Hematopoietic multipotent progenitor cell treated with erythropoietin and hydrocortisone succinate and interleukin-3 and kit ligand, for 17 days (in vitro differentiated cells): Measurements from ENCODE around the gene CYB561A3.
A peak's percentile ranks its signal among the peaks of the same experiment; 100 is the strongest.

Experiments used
- DNase-seq: peaks from one replicate; pipeline ENCODE4 v3.0.0-alpha.2; 2015; ENCODE audit warnings: low spot score

Gene CYB561A3

DNA sequence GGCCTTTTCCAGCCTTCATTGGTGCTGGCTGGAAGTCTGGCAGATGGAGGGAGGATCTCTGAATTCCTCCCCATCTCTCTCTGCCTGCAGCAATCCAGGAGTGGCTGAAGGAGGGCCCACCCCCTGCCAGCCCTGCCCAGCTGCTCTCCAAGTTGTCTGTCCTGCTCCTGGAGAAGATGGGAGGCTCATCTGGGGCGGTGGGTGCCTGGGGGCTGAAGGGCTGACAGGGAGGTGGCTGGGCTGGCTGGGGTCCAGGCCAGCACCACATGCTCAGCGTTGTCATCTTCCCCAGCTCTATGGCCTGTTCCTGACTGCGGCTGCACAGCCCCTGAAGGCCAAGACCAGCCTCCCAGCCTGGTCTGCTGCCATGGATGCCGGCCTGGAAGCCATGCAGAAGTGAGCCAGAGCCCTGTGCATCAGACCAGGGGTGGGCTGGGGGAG lies 16.5 kb downstream of the CYB561A3 start:
- no peak for DNase-seq

DNA sequence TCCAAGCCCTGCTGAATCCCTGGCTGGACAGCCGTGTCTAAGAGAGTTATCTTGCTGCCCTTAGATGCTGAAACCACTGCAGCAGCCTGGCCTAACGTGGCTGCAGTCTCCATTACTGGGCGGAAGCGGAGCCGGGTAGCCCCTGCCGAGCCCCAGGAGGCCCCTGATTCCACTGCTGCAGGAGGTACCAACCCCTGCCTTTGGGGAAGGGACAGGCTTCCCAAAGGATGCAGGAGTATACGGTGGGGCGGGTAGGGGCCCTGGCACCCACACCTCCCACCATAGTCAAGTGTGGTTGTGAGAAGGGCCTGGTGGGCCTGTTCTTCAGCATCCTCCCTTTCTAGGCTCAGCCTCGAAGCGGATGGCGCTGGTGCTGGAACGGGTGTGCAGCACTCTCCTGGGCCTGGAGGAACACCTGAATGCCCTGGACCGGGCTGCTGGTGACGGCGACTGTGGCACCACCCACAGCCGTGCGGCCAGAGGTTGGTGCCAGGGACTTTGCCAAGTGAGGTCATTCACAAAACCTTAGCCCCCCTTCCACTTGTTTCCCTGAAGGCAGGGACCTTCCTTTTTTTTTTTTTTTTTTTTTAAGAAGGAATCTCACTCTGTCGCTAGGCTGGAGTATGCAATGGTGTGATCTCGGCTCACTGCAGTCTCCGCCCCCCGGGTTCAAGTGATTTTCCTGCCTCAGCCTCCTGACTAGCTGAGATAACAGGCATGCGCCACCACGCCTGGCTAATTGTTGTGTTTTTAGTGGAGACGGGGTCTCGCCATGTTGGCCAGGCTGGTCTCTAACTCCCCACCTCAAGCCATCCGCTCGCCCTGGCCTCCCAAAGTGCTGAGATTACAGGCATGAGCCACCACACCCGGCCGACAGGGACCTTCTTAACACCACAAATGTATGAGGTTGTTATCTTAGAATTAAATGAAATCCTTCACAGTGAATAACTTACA lies 17.6 kb downstream of the CYB561A3 start:
- DNase-seq, result no peak

DNA sequence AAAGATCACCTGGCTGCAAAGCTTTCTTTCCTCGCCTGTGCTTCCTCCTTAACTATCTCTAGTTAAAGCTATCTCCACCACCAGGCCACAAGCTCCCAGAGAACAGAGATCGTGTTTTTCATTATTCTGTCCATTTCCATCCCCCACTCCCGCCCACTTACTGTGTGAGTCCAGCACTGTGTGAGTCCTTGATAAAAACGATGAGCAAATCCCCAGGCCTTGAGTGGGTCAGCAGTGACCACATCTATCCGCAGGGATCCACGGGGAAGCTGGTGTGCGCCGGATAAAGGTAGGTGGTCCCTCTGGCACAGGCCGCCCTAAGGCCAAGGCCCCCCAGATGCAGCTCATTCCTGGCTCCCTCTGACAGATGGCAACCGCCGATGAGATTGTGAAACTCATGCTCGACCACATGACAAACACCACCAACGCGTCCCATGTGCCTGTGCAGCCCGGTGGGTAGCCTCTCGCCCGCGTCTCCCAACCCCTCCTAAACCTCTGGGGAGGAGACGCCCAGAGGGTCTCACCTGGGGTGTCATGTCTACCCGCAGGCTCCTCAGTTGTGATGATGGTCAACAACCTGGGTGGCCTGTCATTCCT lies 19.4 kb downstream of the CYB561A3 start:
- DNase-seq, result no peak

DNA sequence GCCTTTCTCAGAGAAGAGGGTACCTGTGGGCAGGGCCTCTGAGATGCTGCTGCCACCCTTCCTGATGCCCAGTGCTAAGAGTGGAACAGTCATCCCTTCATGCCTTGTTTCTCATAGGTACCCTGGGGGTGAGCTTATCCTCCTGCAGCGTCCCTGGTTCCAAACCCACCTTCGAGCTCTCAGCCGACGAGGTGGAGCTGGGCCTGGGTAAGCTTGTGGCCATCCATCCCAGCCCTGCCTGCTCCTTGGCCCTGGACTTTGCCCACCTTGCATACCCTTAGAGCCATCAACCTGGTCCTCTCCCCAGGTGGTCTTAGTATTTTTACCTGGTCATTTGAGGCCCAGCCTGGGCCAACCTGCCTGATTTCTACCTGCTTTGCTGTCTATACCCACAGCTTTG lies 20.0 kb downstream of the CYB561A3 start:
- no peak for DNase-seq

DNA sequence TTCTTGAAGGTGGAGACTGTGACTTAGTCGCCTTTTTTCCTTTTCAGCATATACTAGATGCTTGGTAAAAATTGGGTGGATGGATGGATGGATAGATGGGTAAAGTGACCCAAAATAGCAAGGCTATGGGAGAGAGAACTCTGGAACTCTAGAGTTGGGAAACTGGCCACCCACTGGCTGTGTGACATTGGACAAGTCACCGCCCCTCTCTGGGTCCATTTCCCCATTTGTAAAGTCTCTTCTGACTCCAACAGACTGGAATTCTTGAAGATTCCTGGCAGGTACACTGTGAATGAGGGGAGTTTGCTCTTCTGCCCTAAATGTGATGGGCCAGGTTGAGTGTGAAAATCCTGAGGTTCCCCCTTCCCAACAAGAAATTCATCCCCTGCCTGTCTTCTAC lies 20.7 kb downstream of the CYB561A3 start:
- DNase-seq, result no peak

DNA sequence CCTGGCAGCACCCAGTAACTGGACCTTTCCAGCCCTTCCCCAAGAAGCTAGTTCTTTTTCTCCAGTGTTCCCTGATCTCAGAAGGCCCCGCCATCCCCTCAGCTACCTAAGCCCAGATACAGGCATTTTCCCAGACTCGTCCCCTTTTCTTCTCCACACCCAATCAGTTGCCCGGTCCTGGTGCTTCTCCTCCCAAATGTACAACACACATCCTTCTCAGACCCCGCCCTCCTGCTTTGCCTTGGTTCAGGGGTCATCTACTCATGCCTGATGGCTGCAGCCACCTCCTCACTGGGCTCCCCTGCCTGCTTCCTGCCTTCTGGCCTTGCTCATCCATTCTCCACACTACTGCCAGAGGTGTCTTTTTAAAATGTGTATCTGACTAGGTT lies 22.2 kb downstream of the CYB561A3 start:
- no peak for DNase-seq

DNA sequence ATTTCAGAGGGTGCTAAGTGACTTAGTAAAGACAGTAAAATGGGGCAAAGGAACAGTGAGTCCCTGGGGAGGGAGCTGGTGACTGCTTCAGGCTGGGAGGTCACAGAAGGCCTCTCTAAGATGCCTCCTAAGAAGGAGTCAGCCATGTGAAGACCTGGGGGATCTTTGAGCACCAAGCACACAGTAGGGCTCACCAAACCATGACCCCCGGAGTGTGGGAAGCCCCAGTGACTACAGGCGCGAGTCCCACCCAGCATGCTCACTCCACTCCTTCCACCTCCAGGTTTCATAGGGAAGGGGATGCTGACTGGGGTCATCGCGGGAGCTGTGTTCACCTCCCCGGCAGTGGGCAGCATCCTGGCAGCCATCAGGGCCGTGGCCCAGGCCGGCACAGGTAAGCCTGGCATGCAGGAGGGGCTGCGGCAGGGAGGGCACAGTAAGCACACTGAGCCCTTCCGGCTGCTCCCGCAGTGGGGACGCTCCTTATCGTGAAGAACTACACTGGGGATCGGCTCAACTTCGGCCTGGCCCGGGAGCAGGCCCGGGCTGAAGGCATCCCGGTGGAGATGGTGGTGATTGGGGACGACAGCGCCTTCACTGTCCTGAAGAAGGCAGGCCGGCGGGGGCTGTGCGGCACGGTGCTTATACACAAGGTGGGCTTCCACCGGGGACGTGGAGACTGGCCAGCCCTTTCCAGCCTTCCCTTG lies 22.7 kb downstream of the CYB561A3 start:
- no peak for DNase-seq

DNA sequence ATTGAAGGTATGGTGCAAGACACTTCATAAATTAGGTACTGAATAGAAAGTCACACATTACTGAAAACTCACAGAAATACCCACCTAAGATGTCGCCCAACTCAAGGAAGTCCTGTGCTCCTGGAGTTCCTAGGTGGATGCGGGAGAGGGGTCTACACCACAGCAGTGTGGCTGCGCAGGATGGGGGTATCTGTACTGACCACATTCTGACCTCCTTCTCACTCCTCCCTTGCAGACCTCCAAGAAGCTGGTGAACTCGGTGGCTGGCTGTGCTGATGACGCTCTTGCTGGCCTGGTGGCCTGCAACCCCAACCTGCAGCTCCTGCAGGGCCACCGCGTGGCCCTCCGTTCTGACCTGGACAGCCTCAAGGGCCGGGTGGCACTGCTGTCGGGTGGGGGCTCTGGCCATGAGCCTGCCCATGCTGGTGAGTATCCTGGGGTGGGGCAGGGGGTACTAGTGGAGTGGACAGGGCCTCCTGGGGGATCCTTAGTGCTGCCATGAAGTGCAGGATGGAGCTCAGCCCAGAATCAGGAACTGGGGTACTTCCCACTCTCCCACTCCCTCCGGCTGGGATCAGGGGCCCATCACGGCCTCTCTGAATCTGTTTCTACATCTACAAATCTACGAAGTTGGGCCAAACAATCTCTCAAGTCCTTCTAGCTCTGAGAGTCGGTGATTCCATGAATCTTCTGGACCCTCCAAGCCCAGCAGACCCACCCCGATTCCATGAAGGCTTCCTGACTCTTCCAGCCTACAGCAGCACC lies 23.8 kb downstream of the CYB561A3 start:
- no peak for DNase-seq

DNA sequence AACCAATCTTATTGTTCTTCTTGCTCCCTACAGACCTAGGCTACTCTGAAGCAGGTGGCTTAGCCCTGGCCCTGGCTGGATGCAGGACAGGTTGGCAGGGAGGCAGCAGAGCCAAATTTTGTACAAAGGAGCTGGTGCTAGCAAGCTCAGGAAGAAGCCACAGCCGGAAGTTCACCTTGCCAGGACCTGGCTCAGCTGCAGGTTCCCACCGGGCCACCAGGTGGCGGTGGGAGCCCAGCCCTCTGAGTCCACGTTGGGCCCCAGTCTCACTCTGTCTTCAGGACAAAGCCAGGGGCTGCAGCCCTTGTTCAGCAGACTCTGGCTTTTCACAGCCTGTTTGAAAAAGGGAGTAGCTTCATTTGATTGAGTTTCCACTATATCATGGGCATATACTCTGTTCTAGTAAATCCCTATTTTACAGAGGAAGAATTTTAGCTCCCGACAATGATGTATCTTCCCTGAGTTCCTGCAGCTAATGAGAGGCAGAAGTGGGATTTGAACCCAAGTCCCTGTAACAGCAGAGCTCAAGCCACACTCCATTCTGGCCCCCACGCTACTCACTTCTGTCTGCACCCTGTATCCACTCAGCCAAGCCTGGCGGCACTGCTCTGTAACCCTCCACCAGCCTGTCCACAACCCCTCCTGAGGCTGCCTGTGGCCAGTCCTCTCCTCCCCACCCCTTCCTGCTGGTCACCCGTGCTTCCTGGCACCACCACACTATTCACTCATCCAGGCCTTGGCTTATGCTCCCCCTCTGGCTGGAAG lies 25.3 kb downstream of the CYB561A3 start:
- peak; percentile 89 for DNase-seq

DNA sequence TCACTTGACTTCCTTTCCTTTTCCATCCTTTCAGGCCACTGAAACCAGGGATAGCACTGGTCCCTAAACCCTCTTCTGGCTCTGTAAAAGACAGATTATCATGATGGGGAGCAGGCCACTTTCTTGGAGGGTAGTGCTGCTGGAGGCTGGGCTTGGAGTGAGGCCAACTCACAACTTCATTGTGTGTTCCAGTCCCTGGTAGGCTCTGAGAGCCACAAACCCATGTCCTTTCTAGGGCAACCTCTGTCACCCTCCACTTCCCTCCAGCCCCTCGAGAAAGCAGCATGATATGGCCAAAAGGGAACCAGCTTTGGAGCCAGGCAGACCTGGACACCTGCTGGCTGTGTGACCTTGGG lies 26.3 kb downstream of the CYB561A3 start:
- peak; percentile 36 for DNase-seq

DNA sequence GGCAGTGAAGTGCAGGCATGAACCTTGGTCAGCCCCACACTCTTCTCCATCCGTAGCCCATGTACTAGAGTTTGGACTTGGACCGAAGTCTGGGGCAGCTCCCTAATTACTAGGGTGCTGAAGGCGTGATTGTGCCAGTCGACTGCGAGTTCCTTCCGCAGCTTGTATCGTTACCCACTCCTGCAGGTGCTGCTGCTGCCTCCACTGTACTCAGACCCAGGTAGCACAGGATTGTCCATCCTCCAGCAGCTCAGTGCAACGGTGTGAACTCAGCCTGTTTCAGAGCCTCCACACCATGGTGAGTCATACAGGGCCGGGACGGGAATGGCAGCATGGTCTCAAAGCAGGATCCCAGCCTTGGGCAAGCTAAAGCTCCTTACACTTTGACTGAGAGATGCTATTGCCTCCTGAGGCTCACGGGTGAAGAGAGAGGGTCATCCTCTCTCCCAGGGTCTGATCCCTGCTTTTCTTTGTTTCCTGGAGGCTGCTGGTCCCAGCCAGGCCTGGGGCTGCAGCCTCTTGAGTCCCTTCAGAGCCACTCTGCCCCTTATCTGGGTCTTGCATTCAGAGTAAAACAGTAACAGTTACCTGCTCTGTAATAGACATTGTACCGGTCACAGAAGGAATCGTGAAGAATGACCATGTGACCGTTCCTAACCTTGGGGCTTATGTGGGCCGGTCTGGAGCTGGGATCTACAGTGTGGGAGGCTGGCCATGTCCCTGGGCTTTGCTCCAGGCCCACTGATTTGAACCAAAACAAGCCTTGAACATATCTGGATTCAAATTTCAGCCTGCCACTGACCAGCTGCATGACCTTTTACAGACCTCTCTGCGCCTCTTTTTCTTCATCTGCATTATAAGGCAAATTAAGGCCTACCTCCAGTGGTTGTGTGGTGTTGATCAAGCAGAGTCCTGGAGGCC lies 27.0 kb downstream of the CYB561A3 start:
- DNase-seq, result no peak

DNA sequence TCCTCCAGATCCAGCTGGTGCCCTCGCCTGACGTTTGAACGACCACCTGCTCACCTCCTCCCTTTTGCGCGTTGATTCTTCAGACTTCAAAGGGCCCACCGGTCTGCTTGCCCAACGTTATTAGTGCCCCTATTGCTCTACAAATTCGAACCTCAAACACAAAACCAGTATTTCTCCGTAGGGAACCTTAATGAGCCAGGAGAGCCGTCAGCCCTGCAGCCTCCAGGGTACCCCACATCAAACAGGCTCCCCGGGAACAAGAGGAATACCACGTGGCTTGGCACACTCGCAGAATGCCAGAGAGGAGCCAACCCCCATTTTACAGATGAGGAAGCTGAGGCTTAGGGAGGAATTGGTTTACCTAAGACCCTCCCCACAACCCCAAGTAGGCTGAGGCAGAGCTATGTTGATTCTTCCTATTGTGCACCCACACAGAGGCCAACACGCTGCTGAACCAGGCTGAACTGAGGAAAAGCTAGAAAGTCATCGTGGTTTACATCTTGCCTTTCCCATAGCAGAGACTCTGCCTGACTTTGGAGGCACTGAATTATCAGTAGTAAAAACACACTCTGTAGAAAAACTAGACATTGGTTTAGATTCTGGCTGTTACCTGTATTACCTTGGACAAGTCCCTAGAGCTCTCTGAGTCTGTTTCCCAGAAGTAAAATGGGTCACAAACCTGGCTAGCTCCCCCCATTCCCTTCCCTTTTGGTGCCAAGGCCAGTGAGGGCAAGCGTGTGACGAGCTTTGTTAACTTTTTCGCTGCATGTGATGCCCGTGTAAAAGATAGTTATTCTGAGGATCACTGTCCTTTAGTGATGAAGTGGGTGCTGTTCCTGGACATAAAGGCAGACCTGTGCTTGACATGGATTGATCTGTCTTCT lies 27.9 kb downstream of the CYB561A3 start:
- DNase-seq, result no peak

DNA sequence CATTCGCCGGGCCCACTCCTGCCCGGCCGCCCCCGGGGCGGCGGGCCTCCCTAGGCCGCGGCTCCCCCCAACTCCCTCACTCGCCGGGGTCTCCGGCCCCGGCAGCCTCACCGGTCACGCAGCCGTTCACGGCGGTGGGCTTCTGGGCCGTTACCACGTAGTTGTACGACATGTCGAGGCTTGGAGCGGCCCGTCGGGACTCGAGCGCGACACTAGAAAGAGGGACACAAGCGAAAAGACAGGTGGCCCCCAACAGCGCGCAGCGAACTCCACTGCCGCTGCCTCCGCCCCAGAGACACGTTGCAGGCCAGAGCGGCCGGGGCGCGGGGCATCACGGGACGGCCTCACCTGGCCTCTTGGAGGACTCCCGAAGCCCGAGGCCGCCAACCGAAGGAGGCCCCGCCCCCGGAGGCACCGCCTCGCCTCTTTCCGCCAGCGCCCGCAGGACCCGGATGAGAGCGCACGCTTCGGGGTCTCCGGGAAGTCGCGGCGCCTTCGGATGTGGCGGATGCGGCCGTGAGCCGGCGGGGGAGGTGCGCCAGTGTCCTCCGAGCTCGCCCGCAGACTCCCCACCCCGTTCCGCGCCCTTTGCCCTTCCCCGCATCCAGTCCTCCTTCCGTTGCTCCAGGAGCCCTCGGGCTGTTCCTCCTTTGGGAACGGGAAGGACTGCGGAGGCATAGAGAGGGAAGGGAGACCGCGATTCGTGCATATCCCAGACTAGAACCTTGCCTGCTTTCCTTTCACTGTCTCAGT lies 28.7 kb downstream of the CYB561A3 start, which contains the start of the genes DDB1 and TKFC:
Gene DDB1 (minus strand): TSS at position 309 of the 753 bp plus-strand sequence. CDS start 137 bp downstream, at position 172.
Gene TKFC (plus strand): TSS at position 432 of the 753 bp plus-strand sequence. CDS start 1,501 bp downstream, outside the sequence.
- DNase-seq, result peak; percentile 92

DNA sequence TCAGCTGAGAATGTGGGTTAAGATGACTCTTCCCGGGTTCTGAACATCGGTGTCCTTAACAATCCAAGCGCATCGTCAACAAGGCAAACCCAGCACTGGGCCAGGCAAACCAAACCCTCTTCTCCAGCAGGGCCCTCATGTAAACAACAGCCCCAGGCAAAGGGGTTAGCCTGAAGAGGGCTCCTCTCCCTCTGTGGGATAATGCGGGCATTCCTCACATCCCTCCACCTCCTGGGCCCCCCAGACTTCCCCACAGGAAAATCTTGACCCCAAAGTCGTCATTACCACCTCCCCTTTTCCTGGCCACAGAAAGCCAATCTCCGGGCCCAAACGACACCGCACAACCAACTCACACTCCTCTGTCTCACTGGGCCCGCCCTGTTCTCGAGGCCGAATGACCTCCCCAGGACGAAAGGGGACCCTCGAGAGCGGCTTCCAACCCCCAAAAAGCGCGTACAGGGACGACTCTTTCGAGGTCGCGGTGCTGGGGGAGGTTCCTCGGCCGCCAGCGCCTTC lies 29.3 kb downstream of the CYB561A3 start:
- peak; percentile 62 for DNase-seq

DNA sequence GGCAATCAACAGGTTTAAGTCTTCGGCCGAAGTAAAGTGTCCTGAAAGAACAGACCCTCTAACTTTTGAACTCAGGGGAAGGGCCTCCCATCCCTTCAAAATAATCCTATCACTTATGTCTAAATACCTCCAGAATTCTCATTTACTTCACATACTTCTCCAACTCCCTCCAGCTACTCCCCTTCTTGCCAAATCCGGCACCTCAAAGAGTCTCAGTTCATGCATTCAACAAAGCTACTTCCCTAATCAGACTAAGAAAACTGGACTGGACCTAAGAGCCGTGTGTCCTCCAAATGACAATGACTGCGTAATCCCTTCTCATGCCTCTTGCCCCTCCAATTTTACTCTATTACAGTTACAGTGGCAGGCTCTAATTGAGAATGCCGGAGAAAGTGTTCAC lies 30.0 kb downstream of the CYB561A3 start:
- DNase-seq, result no peak

DNA sequence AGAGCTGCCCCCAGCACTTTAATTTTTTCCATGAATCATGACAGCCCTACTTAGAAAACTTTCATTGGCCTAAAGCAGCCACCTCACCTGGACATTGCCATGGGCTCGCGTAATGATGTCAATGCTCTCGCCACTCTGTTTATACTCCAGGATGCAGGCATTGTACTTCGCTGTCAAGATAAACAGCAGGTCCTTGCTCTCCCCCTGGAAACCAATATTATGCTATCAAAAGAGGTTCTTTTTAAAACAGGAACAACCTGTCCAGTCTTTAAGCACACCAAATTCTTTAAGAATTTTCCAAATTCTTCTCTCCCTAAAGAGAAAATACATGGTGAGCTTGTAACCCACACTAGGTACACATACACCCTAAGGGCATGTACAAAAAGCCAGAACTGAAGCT lies 31.8 kb downstream of the CYB561A3 start:
- DNase-seq, result no peak

DNA sequence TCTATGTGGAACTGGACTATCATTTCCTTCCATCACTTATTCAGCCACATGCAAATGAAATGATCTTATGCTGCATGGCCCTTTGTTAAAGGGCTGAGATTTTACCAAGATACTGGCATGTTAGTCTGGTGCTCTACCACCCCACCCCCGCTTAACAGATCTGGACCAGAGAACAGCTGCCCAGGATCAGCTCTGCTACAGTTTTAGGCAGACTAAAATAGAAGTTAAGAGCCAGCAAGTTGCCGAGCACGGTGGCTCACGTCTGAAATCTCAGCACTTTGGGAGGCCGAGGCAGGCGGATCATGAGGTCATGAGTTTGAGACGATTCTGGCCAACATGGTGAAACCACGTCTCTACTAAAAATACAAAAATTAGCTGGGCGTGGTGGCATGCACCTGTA lies 33.3 kb downstream of the CYB561A3 start:
- no peak for DNase-seq

DNA sequence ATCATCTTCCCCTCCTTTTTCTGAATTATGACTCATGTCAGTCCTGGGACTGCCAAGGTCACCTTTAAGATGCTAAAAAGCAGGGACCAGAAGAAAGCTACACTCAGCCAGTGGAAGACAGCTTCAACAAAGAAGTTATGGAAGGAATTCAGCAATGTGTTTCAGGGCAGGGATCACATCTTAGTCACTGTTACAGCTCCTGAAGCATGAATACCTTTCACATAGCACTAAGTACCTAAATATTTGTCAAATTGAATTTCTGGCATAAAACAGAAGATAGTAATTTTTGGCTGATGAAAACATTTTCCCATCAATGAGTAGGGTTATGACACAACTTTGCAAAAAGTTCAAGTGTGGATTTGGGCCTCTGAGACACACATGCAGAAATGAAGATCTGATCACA lies 34.0 kb downstream of the CYB561A3 start:
- DNase-seq, result no peak
